ENCODE measurements around the gene SART1. TPM values are rescaled to one million over a fixed set of nuclear protein-coding genes. Genes with fewer than 3 reads are reported as not detected.

SART1 gene, protein sequence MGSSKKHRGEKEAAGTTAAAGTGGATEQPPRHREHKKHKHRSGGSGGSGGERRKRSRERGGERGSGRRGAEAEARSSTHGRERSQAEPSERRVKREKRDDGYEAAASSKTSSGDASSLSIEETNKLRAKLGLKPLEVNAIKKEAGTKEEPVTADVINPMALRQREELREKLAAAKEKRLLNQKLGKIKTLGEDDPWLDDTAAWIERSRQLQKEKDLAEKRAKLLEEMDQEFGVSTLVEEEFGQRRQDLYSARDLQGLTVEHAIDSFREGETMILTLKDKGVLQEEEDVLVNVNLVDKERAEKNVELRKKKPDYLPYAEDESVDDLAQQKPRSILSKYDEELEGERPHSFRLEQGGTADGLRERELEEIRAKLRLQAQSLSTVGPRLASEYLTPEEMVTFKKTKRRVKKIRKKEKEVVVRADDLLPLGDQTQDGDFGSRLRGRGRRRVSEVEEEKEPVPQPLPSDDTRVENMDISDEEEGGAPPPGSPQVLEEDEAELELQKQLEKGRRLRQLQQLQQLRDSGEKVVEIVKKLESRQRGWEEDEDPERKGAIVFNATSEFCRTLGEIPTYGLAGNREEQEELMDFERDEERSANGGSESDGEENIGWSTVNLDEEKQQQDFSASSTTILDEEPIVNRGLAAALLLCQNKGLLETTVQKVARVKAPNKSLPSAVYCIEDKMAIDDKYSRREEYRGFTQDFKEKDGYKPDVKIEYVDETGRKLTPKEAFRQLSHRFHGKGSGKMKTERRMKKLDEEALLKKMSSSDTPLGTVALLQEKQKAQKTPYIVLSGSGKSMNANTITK
- 10 to 100 TPM in 11 of 12 donors, not detected in 1; 30.3 to 66.7 (median 32.6) TPM for polyA plus RNA-seq (ENCODE audit: insufficient read length in 12 of 12)
- long read RNA-seq, donor 1, transcript SART1-201 (20 exons, 3,293 nt) = major isoform, 6 of 6 reads
- long read RNA-seq, donor 1, partial matches to known transcripts = 0 of 6 reads
- long read RNA-seq, donor 1, other reads (novel, unspliced or antisense) = 0 of 6 reads
- long read RNA-seq, donor 2, partial matches to known transcripts = 0 of 4 reads
- long read RNA-seq, donor 2, other reads (novel, unspliced or antisense) = 0 of 4 reads
- long read RNA-seq, donor 3, partial matches to known transcripts = 0 of 6 reads
- long read RNA-seq, donor 3, other reads (novel, unspliced or antisense) = 0 of 6 reads
- long read RNA-seq, donor 4, partial matches to known transcripts = 0 of 3 reads
- long read RNA-seq, donor 4, other reads (novel, unspliced or antisense) = 0 of 3 reads
- long read RNA-seq, donor 5 = 0 reads
- long read RNA-seq, donor 6, transcript SART1-201 (20 exons, 3,293 nt) = major isoform, 9 of 9 reads
- long read RNA-seq, donor 6, partial matches to known transcripts = 0 of 9 reads
- long read RNA-seq, donor 6, other reads (novel, unspliced or antisense) = 0 of 9 reads
- long read RNA-seq, donor 7, partial matches to known transcripts = 0 of 5 reads
- long read RNA-seq, donor 7, other reads (novel, unspliced or antisense) = 0 of 5 reads
- long read RNA-seq, donor 8, transcript SART1-201 (20 exons, 3,293 nt) = major isoform, 6 of 8 reads
- long read RNA-seq, donor 8, partial matches to known transcripts = 0 of 8 reads
- long read RNA-seq, donor 8, other reads (novel, unspliced or antisense) = 0 of 8 reads
- long read RNA-seq, donor 9, partial matches to known transcripts = 0 of 3 reads
- long read RNA-seq, donor 9, other reads (novel, unspliced or antisense) = 0 of 3 reads
- long read RNA-seq, donor 10, transcript SART1-201 (20 exons, 3,293 nt) = major isoform, 5 of 7 reads
- long read RNA-seq, donor 10, partial matches to known transcripts = 0 of 7 reads
- long read RNA-seq, donor 10, other reads (novel, unspliced or antisense) = 0 of 7 reads
- long read RNA-seq, donor 11, partial matches to known transcripts = 0 of 4 reads
- long read RNA-seq, donor 11, other reads (novel, unspliced or antisense) = 0 of 4 reads

DNA sequence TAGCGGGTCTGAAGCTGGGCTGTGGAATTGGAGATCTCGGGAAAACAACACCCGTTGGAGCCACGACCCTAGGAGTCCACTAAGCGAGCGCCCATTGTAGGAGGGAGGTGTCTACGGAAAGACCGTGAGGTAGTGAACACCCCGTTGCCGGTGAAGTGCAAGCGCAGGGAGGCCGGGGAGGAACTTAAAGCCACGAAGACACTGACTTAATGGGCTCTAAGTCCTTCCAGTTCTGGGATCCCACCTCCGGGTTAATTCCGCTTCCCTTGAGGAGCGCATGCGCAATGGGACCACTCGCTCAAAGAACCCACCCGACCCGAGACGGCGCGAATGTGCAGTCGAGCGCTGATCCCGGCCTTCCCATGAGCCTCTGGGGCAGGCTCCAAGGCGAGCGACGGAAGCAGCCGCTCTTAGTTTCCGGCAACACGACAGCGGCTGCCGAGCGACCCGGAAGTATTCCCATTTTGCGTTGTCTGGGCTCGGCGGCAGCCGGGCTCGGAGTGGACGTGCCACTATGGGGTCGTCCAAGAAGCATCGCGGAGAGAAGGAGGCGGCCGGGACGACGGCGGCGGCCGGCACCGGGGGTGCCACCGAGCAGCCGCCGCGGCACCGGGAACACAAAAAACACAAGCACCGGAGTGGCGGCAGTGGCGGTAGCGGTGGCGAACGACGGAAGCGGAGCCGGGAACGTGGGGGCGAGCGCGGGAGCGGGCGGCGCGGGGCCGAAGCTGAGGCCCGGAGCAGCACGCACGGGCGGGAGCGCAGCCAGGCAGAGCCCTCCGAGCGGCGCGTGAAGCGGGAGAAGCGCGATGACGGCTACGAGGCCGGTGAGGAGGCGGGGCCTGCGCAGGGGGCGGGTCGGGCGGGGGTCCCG lies at the start of gene SART1:
Gene SART1, plus strand, starts transcription at position 468 of the 874 bp plus-strand sequence. Its CDS starts 47 bp downstream, at position 515.
- DNase-seq = peak; percentile 98

DNA sequence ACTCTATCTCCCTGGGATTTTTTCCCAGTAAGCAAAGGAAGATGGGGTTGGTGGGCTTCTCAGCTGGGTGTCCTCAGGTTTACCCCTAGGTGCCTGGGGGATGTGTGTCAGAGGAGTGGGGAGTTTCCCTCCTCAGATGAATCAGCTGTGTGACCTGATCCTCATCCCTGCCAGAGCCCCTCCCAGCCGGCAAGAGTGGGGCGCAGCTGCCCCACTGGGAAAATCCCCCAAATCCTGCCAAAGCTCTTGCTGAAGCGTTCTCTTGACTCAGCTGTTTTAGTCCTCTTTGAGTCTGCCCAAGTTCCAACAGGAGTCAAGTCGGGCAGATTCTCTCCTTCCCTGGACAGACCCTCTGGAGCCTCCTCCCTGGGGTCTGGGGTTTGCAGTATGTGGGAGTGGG lies 48.7 kb upstream of the SART1 start:
- no peak for DNase-seq

DNA sequence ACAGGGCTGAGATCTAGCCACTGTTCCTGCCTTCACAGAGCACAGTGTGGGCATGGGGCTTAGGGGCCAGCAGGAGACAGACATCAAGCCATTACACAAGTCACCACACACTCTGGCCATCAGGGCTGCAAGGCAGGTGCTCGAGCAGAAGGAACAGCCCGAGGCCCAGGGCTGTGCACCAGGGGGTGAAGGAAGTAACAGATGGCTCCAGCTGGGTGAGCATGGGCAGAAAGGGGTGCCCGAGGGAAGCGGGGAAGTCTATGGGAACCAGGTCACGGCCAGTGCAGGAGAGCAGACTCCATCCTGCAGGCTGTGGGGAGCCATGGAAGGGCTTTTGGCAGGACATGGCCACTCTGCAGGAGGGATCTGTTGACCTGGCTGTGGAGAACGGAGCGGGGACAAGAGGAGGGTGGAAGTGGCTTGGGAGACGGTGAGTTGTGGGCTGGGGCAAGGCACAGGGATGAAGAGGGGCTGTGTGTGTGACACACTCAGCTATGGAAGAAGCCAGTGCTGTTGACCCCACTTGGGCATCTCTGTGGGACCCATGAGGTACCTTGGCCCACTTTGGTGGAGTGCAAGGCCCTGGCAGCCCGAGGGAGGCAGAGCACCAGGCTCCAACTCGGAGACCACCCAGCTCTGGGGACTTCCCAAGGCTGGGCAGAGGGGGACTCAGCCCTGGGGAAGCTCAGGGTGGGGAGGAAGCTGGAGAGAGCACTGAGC lies 46.3 kb upstream of the SART1 start:
- no peak for DNase-seq

DNA sequence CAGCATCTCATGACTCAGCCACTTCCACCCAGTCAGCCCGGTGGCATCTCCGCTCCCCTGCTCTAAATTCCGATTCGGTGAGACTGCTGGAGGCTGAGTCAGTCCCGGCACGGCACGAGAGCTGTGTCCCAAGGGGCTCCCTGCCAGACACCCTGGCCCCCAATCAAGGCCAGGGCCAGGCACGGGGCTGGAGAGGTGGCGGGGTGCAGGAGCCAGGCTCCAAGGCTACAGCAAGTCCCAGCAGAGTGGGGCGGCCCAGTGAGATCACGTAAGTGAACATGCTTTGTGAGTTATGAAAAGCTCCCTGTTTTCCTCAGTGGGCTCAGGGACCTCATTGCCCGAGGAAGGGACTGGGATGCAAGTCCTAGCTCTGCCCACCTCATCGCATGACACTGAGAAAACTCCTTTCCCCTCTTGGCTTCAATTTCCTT lies 45.7 kb upstream of the SART1 start:
- DNase-seq = no peak

DNA sequence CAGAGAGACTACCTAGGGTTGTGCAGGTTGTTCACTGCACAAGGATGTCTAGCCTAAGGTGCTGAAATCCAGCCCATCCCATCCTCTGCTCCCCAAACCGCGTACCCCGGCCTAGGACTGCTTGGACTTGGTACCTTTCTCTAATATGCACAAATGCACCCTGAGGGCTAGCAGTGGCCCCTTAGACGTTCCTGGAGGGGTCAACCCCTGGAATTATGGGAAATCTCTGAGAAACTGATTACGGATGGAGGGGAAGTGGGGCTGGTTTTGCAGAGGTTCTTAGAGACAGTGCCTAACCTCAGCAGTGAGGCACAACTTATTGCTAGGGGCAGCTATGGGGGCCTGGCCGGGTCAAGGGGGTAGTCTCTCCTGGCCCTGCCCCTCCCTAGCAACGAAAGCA lies 45.1 kb upstream of the SART1 start:
- DNase-seq = no peak

DNA sequence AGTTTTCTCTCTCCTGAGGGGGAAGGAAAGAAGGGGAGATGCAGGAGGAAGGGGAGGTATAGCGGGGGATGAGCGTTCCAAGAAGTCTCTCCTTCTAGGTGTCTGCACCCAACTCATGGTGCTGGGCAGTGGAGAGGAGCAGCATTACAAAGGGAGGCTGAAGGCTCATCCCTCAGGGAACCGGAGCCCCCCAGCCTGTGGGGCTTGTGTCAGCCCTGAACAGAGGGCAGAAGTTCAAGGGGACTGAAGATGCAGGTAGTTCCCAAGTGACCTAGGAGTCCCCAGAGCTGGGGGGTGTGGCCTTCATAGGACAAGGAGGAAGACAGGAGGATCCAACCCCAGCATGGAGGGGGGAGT lies 44.5 kb upstream of the SART1 start:
- no peak for DNase-seq

DNA sequence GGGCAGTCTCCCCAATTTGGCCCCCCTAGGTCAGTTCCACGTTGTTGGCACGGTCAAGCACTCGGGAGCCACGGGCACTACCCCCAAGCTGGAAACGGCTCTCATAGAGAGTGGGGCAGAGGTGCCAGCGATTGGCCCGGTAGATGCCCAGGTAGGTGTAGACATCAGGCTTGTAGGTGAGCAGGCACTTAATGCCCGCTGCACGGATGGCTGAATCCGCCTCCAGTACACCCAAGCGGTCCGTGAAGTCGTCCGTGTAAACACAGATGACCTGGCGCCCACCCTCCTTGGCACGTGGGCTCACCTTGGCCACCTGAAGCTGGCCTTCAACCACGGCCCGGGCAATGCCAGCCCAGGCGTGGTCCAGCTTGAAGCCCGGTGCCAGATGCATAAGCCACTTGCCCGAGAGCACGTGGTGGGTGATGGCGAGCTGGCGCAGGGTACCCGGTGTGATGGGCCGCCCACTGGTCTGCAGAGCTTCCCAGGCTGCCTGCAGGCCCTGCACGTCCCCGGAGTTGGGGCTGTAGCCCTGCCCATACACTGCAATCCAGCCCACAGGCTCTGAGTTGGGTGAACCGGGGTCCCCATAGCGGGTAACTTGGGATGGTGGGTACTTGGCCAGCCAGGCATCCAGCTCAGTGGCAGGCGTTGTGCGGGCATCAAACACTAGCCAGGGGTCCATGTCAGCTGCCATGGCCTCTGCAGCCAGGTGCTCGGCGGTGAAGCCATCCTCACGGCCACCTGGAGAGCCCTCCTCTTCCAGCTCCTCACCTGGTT lies 43.9 kb upstream of the SART1 start:
- DNase-seq = no peak

DNA sequence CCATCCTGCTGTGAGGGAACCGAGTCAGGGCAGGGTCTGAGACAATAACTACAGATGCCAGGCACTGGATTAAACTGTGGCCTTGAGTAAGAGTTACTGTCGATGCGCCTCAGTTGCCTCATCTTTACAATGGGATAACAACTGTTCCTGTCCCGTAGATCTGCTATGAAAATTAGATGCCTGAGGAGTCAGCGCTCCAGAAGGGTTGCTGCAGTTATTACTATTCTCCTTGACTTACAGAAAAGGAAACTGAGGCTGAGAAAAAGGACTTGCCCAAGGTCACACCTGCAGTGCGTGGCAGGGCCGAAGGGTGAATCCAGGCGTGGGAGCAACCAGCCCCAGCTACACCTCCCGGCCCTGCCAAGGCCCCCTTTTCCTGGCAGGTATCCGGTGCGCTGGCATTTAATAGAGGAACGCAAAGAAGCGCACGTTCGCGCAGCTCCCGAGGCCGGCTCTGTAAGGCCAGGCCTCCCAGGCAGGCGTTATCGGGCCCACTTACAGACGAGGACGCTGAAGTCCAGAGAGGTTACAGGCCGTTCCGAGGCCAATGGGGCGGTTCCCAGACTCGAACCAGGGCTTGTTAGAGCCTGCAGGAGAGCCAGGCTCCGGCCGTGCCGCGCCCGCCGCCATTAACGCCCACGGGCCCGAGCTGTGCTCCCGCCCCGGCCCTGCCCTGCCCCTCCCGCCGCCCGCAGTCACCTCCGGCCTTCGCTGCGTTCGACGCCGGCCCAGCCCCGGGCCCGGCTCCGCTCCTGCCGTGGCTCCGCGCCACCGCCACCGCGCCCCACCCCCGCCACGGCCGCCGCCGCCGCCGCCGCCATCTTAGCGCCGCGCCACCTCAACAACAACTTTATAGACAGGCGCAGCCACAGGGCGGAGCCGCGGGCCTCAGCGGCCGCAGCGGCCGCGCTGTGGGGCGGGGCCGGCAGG lies 43.1 kb upstream of the SART1 start, which contains the start of gene C11orf68:
Gene C11orf68, minus strand, starts transcription at position 852 of the 930 bp plus-strand sequence. Its CDS starts 31 bp downstream, at position 821.
- DNase-seq = no peak

DNA sequence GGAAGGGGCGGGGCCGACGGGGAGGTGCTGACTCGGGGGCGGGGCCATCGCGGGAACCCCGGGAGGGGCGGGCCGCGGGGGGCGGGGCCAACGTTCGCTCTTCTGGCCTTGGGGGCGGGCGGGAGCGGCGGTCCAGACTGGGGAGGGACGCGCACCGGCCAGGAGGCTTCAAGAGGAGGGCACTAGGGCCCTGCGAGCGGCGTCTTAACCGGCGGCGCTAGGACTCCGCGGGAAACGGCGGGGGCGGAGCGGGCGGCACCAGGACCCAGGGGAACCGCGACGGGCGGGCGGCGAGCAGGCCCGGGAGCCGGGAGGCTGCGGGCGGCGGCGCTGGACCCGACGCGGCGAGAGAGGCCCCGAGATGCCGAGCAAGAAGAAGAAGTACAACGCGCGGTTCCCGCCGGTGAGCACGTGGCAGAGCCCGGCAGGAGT lies 42.4 kb upstream of the SART1 start, which contains the start of gene DRAP1:
Gene DRAP1, plus strand, starts transcription at position 286 of the 432 bp plus-strand sequence. Its CDS starts 76 bp downstream, at position 362.
- peak; percentile 97 for DNase-seq

DNA sequence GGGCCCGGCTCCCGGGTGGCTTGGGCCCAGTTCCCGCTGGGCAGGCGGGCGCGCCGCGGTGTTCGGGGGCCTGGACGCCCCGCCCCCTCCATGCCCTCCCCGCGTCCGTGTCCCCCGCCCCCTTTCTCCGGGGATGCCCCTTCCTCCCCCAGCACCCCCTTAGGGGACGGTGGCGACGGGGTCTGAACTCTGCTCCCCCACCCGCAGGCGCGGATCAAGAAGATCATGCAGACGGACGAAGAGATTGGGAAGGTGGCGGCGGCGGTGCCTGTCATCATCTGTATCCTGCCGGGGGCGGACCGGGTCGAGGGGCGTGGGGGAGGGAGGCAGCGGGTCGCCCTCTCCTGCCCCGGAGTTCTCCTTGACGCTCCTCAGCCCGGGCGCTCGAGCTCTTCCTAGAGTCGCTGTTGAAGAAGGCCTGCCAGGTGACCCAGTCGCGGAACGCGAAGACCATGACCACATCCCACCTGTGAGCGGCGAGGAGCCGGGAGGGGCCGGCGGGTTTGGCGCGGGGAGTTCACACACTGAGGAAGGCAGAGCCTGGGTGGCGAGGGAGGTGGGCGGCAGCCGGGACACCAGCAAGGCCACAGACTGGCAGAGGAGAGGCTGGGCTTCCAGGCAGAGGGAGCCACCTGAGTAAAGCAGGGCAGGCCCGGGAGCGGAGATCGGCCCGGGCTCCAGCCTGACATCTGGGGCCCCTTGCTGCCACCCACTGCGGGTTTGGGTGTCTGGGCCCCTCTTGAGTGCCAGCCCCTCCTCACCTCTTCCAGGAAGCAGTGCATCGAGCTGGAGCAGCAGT lies 41.8 kb upstream of the SART1 start:
- no peak for DNase-seq

DNA sequence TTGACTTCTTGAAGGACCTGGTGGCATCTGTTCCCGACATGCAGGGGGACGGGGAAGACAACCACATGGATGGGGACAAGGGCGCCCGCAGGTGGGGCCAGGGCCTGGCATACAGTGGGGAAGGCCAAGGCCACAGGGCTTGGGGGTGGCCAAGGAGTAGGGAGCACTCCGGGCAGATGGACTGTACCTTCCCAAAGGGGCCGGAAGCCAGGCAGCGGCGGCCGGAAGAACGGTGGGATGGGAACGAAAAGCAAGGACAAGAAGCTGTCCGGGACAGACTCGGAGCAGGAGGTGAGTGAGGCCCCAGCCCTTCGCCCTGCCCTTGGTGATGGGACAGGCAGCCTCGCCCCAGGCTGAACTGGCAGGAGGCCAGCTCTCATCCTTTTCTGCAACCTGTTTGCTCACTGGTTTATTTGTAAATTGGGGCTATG lies 41.1 kb upstream of the SART1 start:
- no peak for DNase-seq

DNA sequence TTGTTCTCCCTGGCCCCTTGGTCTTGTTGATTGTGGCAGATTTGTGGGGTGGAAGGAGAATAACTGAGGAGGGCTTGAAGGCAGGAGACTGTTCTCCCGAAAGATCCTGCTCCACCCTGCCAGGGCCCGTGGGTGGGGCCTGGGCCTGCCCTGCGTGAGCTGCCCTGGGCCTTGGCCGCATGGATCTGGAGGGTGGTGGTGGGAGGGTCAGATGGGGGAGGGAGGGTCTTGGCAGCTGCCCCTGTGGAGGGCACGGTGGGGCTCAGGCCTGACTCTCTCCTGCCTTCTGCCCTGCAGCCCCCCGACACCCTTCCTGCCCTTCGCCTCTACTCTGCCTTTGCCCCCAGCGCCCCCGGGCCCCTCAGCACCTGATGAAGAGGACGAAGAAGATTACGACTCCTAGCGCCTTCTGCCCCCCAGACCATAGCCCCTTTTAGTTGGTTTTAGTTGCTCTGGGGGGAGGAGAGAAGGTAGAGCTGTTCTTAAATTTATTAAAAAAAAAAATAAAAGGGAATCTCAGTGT lies 40.4 kb upstream of the SART1 start:
- DNase-seq = no peak

DNA sequence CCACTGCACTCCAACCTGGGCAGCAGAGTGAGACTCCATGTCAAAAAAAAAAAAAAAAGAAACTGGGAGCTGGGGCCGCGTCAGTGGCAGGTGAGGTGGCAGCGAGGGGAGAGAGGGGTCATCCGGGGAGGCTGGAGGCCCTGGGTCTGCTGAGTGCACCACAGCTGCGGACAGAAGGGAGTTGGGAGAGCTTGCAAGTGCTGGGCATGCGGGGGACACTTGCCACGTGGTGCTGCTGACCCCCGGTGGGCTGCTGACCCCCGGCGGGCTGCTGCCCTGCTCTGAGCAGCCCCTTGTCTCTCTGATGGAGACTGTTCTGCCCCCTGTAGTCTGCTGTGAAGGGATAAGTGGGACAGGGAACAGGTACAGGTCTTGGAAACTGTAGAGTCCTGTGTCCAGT lies 39.7 kb upstream of the SART1 start:
- no peak for DNase-seq

DNA sequence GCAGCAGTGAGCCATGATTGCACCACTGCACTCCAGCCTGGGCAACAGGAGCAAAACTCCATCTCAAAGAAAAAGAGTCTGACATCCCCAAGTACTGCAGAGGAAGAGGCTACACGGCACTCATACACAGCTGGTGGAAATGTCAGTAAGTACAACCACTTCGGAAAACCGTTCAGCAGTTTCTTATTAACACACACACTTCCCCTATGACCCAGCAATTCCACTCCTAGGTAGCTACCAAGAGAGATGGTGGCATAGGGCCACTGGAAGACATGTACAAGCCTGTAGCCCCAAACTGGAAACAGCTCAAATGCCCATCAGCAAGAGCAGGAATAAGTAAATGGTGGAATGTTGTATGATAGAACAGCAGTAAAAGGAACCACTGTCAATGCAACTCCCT lies 39.0 kb upstream of the SART1 start:
- DNase-seq = no peak

DNA sequence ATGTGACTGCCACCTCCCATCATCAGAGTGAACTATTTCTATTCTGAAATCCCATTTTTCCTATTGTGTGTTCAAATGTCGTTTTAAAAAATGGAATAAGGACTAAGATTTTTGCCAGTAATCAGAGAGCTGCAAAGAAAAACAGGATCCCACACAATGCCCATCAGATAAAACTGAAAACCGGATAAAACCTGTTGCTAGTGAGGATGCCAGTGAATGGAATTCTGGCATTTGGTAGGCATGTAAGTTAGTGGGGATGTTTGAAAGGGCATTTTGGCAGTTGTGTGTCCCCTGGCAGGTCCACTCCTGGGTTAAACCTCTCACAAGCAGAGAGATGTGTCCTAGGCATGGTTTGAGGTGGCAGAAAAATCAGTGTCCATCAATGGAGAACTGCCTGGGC lies 36.1 kb upstream of the SART1 start:
- no peak for DNase-seq
